ENCODE data around the gene PLB1.

DNA sequence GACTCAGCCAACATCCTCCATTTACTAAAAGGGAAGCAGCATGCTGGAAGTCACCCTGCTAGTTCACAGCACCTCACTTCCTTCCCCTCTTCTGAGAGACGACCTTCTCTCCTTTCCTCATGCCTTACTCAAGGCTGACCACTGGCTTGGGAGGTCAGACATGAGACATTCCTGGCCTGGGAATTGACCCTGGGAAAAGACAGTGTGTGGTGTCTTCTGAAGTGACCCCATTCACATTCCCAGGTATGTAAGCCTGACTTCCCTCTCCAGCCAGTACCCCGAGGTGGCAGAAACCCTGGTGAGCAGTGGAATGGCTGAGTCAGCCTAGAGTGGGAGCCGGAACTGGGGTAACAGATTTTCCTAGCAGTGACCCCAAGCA is 92.4 kb downstream of the PLB1 start:
- TF ChIP-seq, protein P1, sequence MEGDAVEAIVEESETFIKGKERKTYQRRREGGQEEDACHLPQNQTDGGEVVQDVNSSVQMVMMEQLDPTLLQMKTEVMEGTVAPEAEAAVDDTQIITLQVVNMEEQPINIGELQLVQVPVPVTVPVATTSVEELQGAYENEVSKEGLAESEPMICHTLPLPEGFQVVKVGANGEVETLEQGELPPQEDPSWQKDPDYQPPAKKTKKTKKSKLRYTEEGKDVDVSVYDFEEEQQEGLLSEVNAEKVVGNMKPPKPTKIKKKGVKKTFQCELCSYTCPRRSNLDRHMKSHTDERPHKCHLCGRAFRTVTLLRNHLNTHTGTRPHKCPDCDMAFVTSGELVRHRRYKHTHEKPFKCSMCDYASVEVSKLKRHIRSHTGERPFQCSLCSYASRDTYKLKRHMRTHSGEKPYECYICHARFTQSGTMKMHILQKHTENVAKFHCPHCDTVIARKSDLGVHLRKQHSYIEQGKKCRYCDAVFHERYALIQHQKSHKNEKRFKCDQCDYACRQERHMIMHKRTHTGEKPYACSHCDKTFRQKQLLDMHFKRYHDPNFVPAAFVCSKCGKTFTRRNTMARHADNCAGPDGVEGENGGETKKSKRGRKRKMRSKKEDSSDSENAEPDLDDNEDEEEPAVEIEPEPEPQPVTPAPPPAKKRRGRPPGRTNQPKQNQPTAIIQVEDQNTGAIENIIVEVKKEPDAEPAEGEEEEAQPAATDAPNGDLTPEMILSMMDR (conservative IDR thresholded peaks at IDR 0.05; ENCODE audit: low read length) = no peak
- no peak for TF ChIP-seq EZH2phosphoT487 (IDR thresholded peaks at IDR 0.05; ENCODE audit: borderline replicate concordance, low read depth, low read length)
